ENCODE measurements around the gene MTHFD1L.
"Not testable (repeated sequence)": the region's sequence is repeated elsewhere in the genome, so short reads cannot be mapped to it uniquely, and the experiment has no call there.

The MTHFD1L gene

DNA sequence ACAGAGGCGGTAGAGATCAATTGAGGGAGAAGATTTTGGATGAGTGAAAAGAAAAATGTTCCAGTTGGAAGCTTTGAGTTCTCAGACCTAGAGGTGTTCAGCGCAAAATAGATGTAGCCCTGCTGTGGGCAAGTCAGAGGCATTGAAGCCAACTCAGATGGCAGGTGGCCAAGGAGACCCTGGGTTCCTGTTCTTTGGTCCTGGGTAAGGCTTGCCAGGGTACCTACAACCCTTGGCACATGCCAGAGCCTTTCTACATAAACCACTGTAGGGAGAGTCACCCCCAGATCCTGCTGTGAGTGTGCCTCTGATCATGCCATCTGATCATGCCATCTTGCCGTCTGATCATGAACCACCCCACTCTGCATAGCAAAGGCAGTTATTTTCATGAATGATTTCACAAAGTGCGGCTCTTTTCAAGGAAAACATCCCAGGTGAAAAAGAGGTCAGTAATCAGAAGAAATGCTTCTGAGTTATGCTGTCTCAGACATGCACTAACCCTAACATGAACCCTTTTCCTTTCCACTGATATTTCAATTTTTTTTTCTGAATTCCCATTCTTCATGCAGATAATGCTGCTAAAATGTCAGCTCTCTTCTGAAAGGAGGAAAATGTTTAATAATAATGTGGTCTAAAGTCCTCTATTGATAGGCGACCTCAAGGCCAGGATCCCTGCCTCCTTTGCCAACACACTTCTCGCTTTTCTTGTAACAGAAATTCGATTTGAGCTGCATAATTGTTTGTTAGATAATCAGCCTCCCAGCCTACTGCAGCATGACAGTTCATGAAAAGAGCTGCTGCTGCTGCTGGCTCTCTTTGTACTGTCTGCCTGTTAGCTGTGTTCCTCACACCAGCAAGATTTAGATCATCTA, 153.6 kb downstream of the MTHFD1L start:
- no peak for DNase-seq

DNA sequence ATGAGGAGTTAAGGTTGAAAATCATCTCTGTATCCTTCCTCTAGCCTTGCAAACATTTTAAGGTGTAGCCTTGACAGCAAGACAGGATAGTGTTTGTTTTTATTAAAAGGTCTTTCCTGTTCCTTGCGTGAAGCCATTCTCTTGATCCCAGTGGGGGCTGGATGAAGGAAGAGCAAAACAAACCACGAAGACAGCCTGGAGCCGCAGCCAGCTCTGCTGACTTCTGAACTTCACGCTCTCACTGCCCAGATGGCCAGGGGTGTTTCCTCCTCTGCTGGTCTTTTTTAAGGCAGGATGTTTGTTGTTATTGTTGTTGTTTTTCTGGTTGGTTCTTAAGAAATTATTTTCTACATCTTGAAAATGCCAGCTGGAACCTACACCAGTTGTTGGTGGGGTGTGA, 156.4 kb downstream of the MTHFD1L start:
- no peak for DNase-seq

DNA sequence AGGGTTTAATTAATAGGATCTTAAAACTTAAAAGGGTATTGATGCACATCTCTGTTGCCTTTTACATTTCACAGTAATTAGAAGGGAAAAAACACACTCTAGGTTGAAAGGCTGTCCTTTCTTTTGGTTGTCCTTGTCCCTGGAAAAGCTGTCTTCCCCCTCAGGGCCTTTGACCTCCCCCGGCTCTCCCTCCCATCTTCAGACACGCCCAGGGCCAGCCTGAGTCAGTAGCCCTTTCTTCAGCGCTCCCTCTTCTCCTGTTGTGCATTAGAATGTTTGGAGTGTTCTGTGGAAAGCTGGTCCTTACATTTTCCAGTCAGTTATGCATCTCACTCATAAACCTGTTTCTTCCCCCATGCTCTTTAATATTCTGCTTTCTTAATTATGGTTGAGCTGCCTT, 157.0 kb downstream of the MTHFD1L start:
- DNase-seq = no peak

DNA sequence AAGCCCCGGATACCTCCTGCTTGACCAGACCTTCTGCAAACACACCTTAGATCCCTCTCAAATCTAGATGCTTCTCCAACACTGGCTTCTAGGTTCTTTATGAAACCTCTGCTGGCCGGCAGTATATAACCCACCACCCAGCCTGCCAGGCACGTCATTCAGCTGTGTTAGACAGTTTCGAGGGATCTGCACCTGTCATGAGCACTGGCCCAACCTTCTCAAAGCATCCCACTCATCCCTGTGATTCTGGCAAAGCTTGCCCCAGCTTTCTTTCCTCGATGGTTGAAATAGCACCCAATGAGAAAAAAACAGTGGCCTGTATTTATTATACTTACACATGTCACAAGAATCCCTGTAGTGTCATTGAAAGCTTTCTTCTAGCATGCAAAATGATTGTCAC, 157.8 kb downstream of the MTHFD1L start:
- no peak for DNase-seq

DNA sequence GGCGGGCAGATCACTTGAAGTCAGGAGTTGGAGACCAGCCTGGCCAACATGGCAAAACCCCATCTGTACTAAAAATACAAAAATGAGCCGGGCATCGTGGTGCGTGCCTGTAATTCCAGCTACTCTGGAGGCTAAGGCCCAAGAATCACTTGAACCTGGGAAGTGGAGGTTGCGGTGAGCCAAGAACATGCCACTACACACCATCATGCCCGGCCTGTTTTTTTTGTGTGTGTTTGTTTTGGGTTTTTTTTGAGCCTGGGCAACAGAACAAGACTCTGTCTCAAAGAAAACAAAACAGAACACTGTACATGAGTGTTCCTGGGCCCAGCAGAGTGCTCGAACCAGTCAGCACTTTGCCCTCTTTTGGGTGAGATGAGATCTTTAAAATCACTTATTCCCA, 159.1 kb downstream of the MTHFD1L start:
- no peak for DNase-seq

DNA sequence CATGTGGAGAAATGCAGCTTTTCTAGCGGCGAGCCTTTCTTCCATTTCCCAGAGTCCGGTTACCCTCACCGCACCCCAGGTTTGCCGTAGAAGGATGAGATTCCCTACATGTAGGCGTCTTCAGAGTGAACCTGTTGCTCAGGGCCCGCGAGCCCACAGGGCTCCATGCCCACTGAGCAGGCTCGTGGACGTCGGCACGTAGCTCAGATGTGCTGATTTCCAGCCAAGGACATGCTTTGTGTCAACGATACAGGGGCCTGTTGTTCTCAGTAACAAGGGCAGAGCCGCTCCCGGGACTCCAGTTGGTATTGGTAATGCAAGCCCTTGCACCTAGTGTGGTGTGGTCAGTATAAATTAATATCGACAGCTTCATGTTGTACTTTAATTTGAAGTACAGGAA, 159.6 kb downstream of the MTHFD1L start:
- DNase-seq = no peak

DNA sequence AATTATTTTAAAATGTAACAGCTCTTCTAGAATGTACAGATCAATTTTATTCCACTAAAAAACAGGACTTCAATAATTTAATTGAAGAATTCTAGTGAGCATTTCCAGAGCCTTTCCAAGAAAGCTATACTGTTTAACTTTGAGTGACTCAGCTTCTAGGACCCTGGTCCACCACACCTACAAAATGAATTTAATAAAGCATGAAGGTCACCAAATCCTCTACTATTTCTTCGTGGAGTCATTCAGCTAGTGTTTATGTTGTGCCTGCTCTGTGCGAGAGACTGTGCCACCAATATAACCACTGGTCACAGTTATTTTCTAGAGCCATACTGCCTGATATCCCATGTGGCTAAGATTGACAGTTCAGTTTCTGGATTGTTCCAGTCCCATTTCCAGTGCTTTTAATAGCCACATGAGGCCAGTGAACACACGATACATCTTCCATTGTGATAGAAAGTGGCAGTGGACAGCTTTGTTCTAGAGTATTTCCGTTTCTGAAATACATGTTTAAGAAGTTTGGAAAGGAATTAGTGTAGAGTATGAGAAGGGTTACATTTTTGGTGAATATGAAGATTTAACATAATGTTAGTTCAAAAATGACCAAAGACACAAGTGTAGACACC, 160.7 kb downstream of the MTHFD1L start:
- no peak for DNase-seq

DNA sequence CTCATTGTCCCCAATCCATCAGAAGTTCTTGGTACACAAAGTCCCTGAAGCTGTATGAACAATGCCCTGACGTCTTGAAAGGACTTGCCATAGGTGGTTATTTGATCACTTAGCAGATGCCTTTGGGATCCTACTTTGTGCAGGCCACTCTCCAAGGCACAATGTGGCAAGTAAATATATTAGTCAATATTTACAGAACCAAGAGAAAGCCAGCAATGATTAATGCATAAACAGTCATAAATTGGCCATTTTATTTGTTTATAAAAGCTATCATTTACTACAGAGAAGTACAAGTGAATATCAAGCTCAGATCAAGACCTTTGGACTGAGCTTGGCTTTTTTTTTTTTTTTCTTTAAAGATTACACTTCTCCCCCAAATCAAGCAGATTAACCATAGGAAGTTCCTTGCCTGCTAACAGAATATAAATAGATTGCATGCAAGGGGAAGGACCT, 161.8 kb downstream of the MTHFD1L start:
- no peak for DNase-seq

DNA sequence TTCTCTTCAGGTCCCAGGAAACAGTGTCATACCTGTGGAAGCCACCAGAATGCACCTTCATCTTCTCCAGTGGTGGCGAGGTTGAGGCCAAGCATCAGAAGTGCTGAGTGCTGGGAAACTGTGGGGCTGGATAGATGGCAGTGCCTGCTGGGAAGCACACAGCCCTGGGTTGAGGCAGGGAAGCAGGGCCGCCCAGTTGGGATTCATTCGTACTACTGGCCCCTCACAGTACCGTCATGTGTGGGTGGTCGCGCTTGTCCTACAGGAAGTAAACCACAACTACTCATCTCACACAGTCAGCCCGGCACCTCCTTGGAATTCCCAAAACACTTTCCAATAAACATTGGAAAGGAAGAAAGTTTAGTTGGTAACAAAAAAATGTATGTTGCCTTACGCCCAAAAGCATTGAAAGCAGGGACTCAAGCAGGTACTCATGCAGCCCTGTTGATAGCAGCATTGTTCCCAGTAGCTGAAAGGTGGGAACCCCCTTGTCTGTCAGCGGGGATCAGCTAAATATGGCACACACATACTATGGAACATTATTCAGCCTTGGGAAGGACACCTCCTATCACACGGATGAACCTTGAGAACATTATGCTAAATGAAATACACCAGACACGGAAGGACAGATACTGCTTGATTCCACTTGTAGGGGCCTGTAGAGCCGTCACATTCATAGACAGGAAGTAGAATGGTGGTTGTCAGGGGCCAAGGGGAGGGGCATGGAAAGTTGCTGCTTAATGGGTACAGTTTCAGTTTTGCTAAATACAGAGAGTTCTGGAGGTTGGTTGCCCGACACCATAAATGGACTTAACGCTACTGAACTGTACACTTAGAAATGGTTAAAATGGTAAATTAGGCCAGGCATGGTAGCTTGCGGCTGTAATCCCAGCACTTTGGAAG, 162.7 kb downstream of the MTHFD1L start:
- no peak for DNase-seq

DNA sequence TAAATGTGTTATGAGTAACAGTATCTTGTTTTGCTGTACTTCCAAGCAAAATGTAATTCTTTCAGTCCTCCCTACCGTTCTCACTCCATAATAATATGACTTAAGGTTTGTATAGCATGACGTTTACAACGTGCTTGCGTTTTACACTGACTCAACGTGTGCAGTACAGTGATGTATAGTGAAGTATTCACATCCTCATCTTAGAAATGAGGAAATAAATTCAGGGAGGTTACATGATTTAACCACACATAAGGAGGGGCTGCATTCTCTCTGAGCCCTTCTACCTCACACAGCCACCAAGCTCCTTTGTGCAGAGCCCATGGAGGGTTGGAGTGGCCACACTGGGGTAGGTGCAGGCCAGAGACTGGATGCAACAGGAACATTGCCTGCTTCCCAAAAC, 164.5 kb downstream of the MTHFD1L start:
- DNase-seq = no peak

DNA sequence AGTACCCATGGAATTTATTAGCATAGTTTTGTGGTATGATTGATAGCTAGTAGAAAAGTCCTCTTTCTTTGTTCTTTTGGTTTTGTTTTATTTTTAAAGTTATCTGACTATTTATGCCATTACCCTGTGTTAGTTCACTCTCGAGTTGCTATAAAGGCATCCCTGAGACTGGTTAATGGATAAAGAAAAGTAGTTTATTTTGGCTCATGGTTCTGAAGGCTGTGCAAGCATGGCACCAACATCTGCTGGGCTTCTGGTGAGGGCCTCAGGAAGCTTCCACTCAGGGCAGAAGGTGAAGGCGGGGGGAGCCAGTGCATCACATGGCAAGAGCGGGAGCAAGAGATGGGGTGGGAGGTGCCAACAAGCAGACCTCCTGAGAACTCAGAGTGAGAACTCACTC, 166.5 kb downstream of the MTHFD1L start:
- DNase-seq = no peak

DNA sequence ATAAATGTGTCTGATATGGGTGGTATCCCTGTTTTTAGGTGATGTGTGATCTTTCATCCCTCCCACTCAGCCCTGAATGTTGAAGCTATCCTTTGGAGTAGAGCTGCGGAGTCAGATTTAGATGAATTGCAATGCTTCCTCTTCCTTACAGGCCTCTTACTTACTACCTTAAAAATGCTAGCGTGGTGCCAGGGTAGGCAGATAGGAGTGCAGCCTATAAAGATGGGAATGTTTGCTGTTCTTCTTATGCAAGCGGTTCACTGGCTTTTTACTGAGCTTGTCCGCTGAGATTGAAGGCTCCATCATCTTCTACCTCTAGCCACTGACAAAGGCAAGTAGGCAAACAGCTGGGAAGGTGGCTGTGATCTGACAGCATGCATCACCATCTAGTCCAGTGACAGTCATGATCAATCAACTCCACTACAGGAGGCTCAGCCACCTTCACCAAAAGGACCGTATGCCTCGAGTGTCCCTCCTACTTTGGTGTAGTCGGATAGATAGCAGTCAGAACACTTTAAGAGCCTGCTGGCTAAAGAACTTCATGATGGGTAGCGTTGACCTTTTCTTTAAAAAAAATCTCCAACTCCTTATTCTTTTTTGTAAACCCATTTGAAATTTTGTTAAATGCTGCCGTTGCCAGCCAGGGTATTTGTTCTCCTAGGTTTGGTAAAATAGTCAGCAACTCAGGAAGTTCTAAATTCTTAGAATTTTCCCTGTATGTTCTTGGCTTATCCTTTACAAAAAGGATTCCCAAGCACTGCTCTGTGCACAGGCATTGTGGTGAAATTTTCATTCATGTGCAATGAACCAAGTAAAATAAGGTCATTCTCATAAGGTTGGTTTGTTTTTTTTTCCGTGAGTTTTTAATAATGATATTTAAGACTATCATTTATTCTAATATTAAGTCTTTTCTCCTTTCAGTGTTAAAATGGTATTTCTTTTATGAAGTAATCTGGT, 169.6 kb downstream of the MTHFD1L start:
- no peak for DNase-seq

DNA sequence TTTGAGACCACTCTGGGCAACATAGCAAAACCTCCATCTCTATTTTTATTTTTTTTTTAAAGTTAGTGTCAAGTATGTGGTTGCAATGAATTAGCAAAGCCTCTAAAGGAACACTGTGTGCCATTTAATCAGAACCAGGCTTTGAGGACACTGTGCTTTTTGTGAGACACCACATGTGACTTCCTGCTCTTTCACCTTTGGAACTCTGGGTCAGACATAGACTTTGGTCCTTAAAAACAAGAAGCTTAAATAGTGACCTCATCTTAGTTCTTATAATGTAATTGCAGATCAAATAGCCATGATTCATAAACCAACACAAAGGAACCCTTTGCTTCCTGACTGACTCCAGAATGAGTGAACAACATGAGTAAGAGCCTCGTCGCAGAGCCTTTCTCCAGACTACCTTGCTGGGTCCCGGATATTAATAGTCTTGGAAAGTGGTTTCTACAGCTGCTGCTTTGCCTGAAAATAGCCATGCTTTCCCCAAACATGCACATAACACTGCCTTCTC, 170.8 kb downstream of the MTHFD1L start:
- DNase-seq = not testable (repeated sequence)

DNA sequence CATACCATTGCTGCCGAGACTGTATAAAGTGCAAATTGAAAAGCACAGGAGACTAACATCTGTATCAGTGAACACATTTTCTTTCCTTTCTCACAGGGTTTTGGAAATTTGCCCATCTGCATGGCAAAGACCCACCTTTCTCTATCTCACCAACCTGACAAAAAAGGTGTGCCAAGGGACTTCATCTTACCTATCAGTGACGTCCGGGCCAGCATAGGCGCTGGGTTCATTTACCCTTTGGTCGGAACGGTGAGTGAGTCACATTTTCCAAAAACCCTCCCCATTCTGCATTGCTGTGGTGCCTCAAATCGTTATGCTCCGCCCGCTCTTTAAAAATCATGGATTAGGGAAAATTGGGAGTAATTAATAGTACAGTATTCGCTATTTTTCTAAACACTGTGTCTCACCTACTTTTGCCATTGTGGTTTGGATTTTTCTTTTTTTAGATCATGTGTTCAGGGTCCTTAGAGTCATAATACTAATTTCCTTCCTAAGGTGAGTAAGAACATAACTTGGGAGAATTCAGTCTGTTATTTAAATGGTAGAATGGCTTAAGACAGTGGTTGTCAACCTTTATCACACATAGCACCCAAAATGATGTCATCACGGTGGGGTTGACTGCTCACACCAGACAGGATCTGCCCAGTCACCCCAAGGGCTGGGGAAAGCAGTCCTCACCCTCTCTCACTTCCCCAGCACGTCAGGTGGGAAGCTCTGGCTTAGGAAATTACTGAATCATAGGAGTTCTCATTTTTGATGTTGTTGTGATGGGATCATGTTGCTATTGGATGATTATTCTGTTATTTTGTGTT, 171.6 kb downstream of the MTHFD1L start:
- DNase-seq = no peak

DNA sequence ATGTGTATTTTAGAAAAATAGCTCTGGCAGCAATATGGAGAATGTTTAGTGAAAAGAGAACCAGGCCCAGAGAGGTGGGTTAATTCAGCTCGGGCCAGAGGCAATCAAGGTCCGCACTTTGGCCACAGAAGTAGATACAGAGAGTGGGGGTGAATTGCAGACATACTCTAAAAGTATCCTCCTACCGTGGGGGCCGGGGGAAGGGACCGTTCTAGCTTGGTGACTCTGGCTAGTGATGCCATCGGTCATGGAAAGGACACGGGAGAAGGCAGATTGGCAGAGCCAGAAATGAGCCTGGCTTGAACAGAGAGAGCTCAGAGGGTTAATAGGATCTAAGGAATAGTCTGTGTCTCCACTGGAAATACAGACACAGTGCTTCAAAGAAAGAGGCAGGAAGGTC, 173.1 kb downstream of the MTHFD1L start:
- DNase-seq = no peak

DNA sequence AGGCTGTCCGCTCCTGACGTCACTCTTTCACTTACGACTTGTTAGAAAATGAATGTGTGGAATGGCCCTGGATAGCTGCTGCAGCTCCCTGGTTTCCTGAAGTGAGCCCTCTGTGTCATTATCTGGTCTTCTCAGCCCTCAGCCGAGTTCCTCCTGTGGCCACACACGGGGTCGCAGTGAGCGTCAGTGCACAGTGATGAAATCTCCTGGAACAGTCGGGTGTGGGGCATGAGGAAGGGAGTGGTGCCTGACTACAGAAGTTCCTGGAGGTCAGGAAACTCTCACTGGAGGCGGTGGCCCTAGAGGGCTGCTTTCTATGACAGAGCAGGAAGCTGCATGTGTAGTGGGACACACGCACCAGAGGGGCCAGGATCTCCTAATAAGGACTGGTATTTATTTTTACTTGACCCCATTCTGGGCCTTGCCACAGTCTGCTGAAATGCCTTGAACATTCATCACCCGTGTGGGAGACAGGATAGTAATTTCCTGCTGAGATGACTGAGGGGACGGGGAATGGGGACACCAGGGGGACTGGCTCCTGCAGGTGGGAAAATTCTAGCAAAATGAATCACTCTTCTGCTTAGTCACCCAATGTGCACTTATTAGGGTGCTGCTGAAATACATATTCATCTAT, 175.5 kb downstream of the MTHFD1L start:
- not testable (repeated sequence) for DNase-seq

DNA sequence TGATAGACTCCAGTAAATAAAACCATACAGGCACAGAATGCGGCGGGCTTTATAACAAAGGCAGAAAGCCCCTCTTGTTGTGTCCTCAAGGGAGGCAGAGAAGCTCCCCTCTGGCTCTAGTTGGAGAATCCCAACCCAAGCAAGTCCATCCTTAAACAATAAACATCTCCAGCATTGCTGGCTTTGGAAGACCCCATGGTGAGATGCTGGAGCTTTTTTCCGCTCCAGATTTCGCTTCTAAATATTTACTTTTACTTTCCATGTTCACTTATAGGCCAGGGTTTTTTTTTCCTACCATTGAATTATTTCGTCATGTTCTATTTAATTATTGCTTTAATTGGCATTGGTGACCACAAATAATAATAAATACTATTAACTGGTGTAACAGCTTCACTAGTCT, 176.2 kb downstream of the MTHFD1L start:
- no peak for DNase-seq

DNA sequence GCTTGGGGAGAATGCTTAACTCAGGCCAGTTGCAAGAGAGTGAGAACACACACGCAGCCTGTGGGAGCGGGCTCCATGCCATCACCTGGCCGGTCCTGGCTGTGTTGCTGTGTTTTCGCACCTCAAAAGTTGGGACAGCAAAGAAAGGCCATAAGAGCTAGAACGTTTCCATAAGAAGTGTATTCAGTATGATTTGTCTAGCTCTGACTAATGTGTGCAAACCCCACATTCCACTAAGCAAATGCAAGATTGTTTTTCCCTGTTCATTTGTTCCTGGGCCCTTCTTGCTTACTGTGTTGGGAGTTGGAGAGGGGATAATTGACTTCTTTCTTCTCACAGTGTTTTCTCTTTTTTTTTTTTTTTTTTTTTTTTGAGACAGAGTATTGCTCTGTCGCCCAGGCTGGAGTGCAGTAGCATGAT, 177.4 kb downstream of the MTHFD1L start:
- DNase-seq = not testable (repeated sequence)

DNA sequence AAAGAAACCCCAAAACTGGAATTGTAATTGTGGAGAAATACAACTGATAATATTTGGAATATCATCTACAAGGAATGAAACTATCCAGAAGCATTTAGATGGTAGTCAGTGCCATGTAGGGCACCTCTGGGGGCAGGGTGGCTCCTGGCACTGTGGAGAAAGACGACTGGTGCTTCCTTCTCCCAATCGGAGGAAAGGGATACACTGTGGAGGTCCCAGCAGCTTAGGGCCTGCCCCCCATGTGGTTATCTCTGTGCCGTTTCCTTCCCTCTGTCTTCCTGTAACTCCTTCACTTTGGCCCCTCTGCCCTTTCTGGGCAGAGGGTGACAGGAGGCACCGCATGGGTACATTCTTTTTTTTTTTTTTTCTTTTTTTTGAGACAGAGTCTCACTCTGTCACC, 178.4 kb downstream of the MTHFD1L start:
- DNase-seq = no peak

All from activated CD8-positive, alpha-beta memory T cell treated with anti-CD3 and anti-CD28 coated beads, Interleukin-2, amount 50 U/mL, for 4 hours (primary cell).